GM23338 (cell line): Measurements from ENCODE around the gene FITM2. TPM values are rescaled to one million over a fixed set of nuclear protein-coding genes. Genes with fewer than 3 reads are reported as not detected.

ENCODE experiments used
- ATAC-seq: fragments of 200-7000 bp; cut with Tn5 transposase; 3 replicates; pipeline ENCODE4 v1.9.1; 2020
- DNase-seq: peaks from one replicate; pipeline ENCODE4 v3.0.0-alpha.2; 2015; ENCODE audit warnings: low spot score
- H2AFZ ChIP-seq: fragments of 200-600 bp; sonication (generic); 2 replicates; pipeline ENCODE4 v1.8.0; 2016; ENCODE audit warnings: antibody characterized with exemption, mild to moderate bottlenecking, moderate library complexity
- H3F3A ChIP-seq: fragments of 200-600 bp; sonication (generic); replicated peaks from 2 replicates; pipeline ENCODE4 v1.8.0; 2017; ENCODE audit warnings: antibody characterized with exemption, mixed run types, low read depth
- H3K27ac ChIP-seq: fragments of 200-600 bp; sonication (generic); 2 replicates; pipeline ENCODE4 v1.6.1; 2016; ENCODE audit warnings: low read depth
- H3K27me3 ChIP-seq: fragments of 200-600 bp; sonication (generic); 2 replicates; pipeline ENCODE4 v1.8.0; 2016; ENCODE audit warnings: mild to moderate bottlenecking, mixed run types, moderate library complexity; ENCODE audit not compliant: insufficient read depth
- H3K36me3 ChIP-seq: fragments of 200-600 bp; sonication (generic); 2 replicates; pipeline ENCODE4 v1.8.0; 2016; ENCODE audit warnings: mild to moderate bottlenecking; ENCODE audit not compliant: insufficient read depth
- H3K4me1 ChIP-seq: fragments of 200-600 bp; sonication (generic); 2 replicates; pipeline ENCODE4 v1.8.0; 2016; ENCODE audit warnings: mild to moderate bottlenecking, moderate library complexity; ENCODE audit not compliant: insufficient read depth
- H3K4me2 ChIP-seq: fragments of 200-600 bp; sonication (generic); 2 replicates; pipeline ENCODE4 v1.7.1; 2017; ENCODE audit warnings: mixed run types
- H3K4me3 ChIP-seq: fragments of 200-600 bp; sonication (generic); 2 replicates; pipeline ENCODE4 v1.6.1; 2016; ENCODE audit warnings: mixed run types
- H3K79me2 ChIP-seq: fragments of 200-600 bp; sonication (generic); replicated peaks from 2 replicates; pipeline ENCODE4 v1.8.0; 2017; ENCODE audit warnings: mild to moderate bottlenecking; ENCODE audit not compliant: insufficient read depth
- H3K9me2 ChIP-seq: fragments of 200-600 bp; sonication (generic); 2 replicates; pipeline ENCODE4 v1.8.0; 2017; ENCODE audit not compliant: insufficient read depth
- H4K20me1 ChIP-seq: fragments of 200-600 bp; sonication (generic); replicated peaks from 2 replicates; pipeline ENCODE4 v1.8.0; 2017; ENCODE audit warnings: mild to moderate bottlenecking; ENCODE audit not compliant: insufficient read depth
- H3K27ac Mint-ChIP-seq: 2 replicates; pipeline ENCODE4 v1.8.0; 2020; ENCODE audit warnings: inconsistent platforms, mild to moderate bottlenecking, moderate library complexity, mixed read lengths
- H3K27me3 Mint-ChIP-seq: 3 replicates; pipeline ENCODE4 v1.8.0; 2022; ENCODE audit warnings: low read depth, mild to moderate bottlenecking, moderate library complexity, mixed read lengths, inconsistent platforms; ENCODE audit not compliant: insufficient read depth, poor library complexity
- H3K36me3 Mint-ChIP-seq: 3 replicates; pipeline ENCODE4 v1.8.0; 2021; ENCODE audit warnings: low read depth, mild to moderate bottlenecking, inconsistent platforms, moderate library complexity, mixed read lengths
- H3K4me1 Mint-ChIP-seq: 3 replicates; pipeline ENCODE4 v1.8.0; 2020; ENCODE audit warnings: mild to moderate bottlenecking, inconsistent platforms, mixed read lengths
- H3K4me3 Mint-ChIP-seq: 3 replicates; pipeline ENCODE4 v1.8.0; 2021; ENCODE audit warnings: moderate library complexity, mild to moderate bottlenecking, inconsistent platforms, mixed read lengths
- H3K9me3 Mint-ChIP-seq: 3 replicates; pipeline ENCODE4 v1.8.0; 2020; ENCODE audit warnings: moderate library complexity, mild to moderate bottlenecking, inconsistent platforms, mixed read lengths
- CREB1 ChIP-seq: fragments of 250-450 bp; sonication (Bioruptor Pico); IDR thresholded peaks from 2 replicates; pipeline ENCODE4 v1.5.0; 2020; ENCODE audit warnings: low read depth, mild to moderate bottlenecking, moderate library complexity
- EZH2 ChIP-seq: fragments of 200-600 bp; sonication (generic); IDR thresholded peaks from one replicate; pipeline ENCODE4 v1.8.0; 2017; ENCODE audit warnings: antibody characterized with exemption, mild to moderate bottlenecking, low read depth; ENCODE audit not compliant: unreplicated experiment
- EZH2phosphoT487 ChIP-seq: fragments of 200-600 bp; sonication (generic); IDR thresholded peaks from one replicate; pipeline ENCODE4 v1.8.1; 2018; ENCODE audit warnings: antibody characterized with exemption; ENCODE audit not compliant: unreplicated experiment
- JUNB ChIP-seq: IDR thresholded peaks from one replicate; pipeline ENCODE4 v1.6.1; 2016; ENCODE audit warnings: antibody characterized with exemption; ENCODE audit not compliant: unreplicated experiment
- NANOG ChIP-seq: IDR thresholded peaks from 2 replicates; pipeline ENCODE4 v1.6.1; 2016; ENCODE audit warnings: antibody characterized with exemption, borderline replicate concordance
- POLR2AphosphoS5 ChIP-seq: IDR thresholded peaks from 2 replicates; pipeline ENCODE4 v1.6.1; 2016; ENCODE audit warnings: antibody characterized with exemption, low read depth
- REST ChIP-seq: IDR thresholded peaks from one replicate; pipeline ENCODE4 v1.6.1; 2018; ENCODE audit warnings: antibody characterized with exemption; ENCODE audit not compliant: unreplicated experiment
- STAT1 ChIP-seq: IDR thresholded peaks from one replicate; pipeline ENCODE4 v1.6.1; 2016; ENCODE audit warnings: antibody characterized with exemption; ENCODE audit not compliant: unreplicated experiment
- ZNF114 ChIP-seq: fragments of 250-450 bp; sonication (Bioruptor Pico); IDR thresholded peaks from 2 replicates; pipeline ENCODE4 v1.5.0; 2020; ENCODE audit warnings: mild to moderate bottlenecking, moderate library complexity
- ZNF331 ChIP-seq: fragments of 250-450 bp; sonication (Bioruptor Pico); IDR thresholded peaks from 2 replicates; pipeline ENCODE4 v1.5.0; 2020; ENCODE audit warnings: low read depth, mild to moderate bottlenecking, moderate library complexity
- polyA plus RNA-seq: library from polyadenylated mRNA; unstranded; fragments of >200 nt; fragmentation: Nextera tagmentation; extraction: Ambion mirVana; gene quantifications from 2 replicates; pipeline ENCODE4 v1.2.1, GENCODE V29; 2016
- total RNA-seq: library from RNA; depleted of rRNA; stranded (reverse); fragments of >200 nt; shearing (Covaris generic); gene quantifications from 2 replicates; pipeline ENCODE4 v1.2.3, GENCODE V29; 2014
- TF ChIP-seq, protein P1 (sequence below): fragments of 250-450 bp; sonication (Bioruptor Pico); IDR thresholded peaks from 2 replicates; pipeline ENCODE4 v1.5.0; 2020; ENCODE audit warnings: mild to moderate bottlenecking, moderate library complexity
- TF ChIP-seq, protein P2 (sequence below), 2 experiments: fragments of 200-600 bp in 1 of 2; sonication (generic) in 1 of 2; conservative IDR thresholded peaks; 2 replicates each; pipeline versions ENCODE4 v1.5.1 to v1.6.1; 2016 to 2017; ENCODE audit warnings: antibody characterized with exemption in 2 of 2, low read depth in 2 of 2, mild to moderate bottlenecking in 2 of 2, moderate library complexity in 1 of 2
- TF ChIP-seq, protein P3 (sequence below): IDR thresholded peaks from 2 replicates; pipeline ENCODE4 v1.6.1; 2016; ENCODE audit warnings: antibody characterized with exemption

Gene FITM2
- total and polyA plus RNA-seq, 2 experiments from 2014 or later: 0.87 to 1.6 TPM

DNA sequence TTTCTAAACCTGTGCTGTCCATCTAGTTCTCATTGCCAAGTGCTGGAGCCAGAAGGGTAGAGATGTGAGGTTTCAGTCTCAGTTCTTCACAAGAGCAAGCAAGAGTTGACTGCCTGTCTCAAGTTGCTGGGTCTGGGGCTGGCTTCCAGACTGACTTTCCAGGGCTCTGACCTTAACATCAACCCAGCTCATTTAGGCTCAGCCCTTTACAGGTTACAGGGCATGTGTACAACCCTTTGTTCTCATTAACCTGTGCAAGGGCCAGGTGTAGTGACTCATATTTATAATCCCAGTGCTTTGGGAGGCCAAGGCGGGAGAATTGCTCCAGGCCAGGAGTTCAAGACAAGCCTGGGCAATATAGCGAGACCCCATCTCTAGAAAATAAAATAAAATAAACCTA, 30.6 kb downstream of the FITM2 start:
- Histone ChIP-seq H3K9me2 (no peaks in the 10 kb centered on the region), H2AFZ (no peak overlapping the region), H3K4me3 (no peak overlapping the region), H3K27me3 (no peaks in the 10 kb centered on the region), H3K36me3 (no peaks in the 10 kb centered on the region), H3K79me2 (no peaks in the 10 kb centered on the region), H4K20me1 (no peaks in the 10 kb centered on the region; the same call in 1 of the 2 replicates), H3K27ac (no peak overlapping the region), H3F3A (no peaks in the 10 kb centered on the region), H3K4me1 (no peaks in the 10 kb centered on the region), H3K4me2 (no peak overlapping the region)
- H3K4me1 Mint-ChIP-seq: no peaks in the 10 kb centered on the region
- H3K36me3 Mint-ChIP-seq: no peaks in the 10 kb centered on the region
- no peak for TF ChIP-seq ZNF331 (CRISPR knock-in tag)
- no peak for TF ChIP-seq EZH2
- no peak for TF ChIP-seq STAT1
- TF ChIP-seq NANOG: no peak
- TF ChIP-seq EZH2phosphoT487: no peak
- TF ChIP-seq, protein P1, sequence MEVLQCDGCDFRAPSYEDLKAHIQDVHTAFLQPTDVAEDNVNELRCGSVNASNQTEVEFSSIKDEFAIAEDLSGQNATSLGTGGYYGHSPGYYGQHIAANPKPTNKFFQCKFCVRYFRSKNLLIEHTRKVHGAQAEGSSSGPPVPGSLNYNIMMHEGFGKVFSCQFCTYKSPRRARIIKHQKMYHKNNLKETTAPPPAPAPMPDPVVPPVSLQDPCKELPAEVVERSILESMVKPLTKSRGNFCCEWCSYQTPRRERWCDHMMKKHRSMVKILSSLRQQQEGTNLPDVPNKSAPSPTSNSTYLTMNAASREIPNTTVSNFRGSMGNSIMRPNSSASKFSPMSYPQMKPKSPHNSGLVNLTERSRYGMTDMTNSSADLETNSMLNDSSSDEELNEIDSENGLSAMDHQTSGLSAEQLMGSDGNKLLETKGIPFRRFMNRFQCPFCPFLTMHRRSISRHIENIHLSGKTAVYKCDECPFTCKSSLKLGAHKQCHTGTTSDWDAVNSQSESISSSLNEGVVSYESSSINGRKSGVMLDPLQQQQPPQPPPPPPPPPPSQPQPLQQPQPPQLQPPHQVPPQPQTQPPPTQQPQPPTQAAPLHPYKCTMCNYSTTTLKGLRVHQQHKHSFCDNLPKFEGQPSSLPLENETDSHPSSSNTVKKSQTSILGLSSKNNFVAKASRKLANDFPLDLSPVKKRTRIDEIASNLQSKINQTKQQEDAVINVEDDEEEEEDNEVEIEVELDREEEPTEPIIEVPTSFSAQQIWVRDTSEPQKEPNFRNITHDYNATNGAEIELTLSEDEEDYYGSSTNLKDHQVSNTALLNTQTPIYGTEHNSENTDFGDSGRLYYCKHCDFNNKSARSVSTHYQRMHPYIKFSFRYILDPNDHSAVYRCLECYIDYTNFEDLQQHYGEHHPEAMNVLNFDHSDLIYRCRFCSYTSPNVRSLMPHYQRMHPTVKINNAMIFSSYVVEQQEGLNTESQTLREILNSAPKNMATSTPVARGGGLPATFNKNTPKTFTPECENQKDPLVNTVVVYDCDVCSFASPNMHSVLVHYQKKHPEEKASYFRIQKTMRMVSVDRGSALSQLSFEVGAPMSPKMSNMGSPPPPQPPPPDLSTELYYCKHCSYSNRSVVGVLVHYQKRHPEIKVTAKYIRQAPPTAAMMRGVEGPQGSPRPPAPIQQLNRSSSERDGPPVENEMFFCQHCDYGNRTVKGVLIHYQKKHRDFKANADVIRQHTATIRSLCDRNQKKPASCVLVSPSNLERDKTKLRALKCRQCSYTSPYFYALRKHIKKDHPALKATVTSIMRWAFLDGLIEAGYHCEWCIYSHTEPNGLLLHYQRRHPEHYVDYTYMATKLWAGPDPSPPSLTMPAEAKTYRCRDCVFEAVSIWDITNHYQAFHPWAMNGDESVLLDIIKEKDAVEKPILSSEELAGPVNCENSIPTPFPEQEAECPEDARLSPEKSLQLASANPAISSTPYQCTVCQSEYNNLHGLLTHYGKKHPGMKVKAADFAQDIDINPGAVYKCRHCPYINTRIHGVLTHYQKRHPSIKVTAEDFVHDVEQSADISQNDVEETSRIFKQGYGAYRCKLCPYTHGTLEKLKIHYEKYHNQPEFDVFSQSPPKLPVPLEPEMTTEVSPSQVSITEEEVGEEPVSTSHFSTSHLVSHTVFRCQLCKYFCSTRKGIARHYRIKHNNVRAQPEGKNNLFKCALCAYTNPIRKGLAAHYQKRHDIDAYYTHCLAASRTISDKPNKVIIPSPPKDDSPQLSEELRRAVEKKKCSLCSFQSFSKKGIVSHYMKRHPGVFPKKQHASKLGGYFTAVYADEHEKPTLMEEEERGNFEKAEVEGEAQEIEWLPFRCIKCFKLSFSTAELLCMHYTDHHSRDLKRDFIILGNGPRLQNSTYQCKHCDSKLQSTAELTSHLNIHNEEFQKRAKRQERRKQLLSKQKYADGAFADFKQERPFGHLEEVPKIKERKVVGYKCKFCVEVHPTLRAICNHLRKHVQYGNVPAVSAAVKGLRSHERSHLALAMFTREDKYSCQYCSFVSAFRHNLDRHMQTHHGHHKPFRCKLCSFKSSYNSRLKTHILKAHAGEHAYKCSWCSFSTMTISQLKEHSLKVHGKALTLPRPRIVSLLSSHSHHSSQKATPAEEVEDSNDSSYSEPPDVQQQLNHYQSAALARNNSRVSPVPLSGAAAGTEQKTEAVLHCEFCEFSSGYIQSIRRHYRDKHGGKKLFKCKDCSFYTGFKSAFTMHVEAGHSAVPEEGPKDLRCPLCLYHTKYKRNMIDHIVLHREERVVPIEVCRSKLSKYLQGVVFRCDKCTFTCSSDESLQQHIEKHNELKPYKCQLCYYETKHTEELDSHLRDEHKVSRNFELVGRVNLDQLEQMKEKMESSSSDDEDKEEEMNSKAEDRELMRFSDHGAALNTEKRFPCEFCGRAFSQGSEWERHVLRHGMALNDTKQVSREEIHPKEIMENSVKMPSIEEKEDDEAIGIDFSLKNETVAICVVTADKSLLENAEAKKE (CRISPR knock-in tag): no peak
- no peak for TF ChIP-seq JUNB
- no peak for TF ChIP-seq ZNF114 (CRISPR knock-in tag)
- TF ChIP-seq REST: no peak
- no peak for TF ChIP-seq CREB1
- TF ChIP-seq, protein P2, sequence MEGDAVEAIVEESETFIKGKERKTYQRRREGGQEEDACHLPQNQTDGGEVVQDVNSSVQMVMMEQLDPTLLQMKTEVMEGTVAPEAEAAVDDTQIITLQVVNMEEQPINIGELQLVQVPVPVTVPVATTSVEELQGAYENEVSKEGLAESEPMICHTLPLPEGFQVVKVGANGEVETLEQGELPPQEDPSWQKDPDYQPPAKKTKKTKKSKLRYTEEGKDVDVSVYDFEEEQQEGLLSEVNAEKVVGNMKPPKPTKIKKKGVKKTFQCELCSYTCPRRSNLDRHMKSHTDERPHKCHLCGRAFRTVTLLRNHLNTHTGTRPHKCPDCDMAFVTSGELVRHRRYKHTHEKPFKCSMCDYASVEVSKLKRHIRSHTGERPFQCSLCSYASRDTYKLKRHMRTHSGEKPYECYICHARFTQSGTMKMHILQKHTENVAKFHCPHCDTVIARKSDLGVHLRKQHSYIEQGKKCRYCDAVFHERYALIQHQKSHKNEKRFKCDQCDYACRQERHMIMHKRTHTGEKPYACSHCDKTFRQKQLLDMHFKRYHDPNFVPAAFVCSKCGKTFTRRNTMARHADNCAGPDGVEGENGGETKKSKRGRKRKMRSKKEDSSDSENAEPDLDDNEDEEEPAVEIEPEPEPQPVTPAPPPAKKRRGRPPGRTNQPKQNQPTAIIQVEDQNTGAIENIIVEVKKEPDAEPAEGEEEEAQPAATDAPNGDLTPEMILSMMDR (conservative IDR thresholded peaks at IDR 0.05; ENCODE audit: low read depth in 2 of 2): no peak
- TF ChIP-seq, protein P3, sequence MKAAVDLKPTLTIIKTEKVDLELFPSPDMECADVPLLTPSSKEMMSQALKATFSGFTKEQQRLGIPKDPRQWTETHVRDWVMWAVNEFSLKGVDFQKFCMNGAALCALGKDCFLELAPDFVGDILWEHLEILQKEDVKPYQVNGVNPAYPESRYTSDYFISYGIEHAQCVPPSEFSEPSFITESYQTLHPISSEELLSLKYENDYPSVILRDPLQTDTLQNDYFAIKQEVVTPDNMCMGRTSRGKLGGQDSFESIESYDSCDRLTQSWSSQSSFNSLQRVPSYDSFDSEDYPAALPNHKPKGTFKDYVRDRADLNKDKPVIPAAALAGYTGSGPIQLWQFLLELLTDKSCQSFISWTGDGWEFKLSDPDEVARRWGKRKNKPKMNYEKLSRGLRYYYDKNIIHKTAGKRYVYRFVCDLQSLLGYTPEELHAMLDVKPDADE: no peak
- no peak for TF ChIP-seq POLR2AphosphoS5
- ATAC-seq (no peak), DNase-seq (no peak)
- no peak overlapping the region for H3K4me3 Mint-ChIP-seq
- no peaks in the 10 kb centered on the region for H3K9me3 Mint-ChIP-seq
- H3K27ac Mint-ChIP-seq: no peak overlapping the region
- H3K27me3 Mint-ChIP-seq: no peaks in the 10 kb centered on the region
